GM10248 (cell line): ENCODE measurements around the gene SCLY.

Experiments
- CTCF ChIA-PET: fragments of 300-600 bp; sonication (Branson Sonifier 250); formaldehyde crosslinking; extraction: SDS; loops from one replicate; lab custom pipeline; 2021; ENCODE audit warnings: antibody characterized with exemption; lab: Yijun Ruan, JAX
- POLR2A ChIA-PET: fragments of 350-650 bp; sonication (Branson Sonifier 250); formaldehyde crosslinking; extraction: SDS; loops from one replicate; lab custom pipeline; 2020; ENCODE audit warnings: antibody characterized with exemption; lab: Yijun Ruan, JAX
- DNase-seq: peaks from one replicate; pipeline ENCODE4 v3.0.0; 2012; ENCODE audit errors: extremely low spot score
- TF ChIP-seq, protein P1 (sequence below): IDR thresholded peaks from 2 replicates; pipeline ENCODE4 v1.5.1; 2012; ENCODE audit warnings: mild to moderate bottlenecking, low read depth; ENCODE audit errors: extremely low read depth, missing control alignments, control extremely low read depth

Gene SCLY

GRCh38 chr2:238119756-238120462 is 59.1 kb downstream of the SCLY start:
- no peak for DNase-seq
- ChIA-PET POLR2A (no interaction called here), CTCF (no interaction called here)
- TF ChIP-seq, protein P1, sequence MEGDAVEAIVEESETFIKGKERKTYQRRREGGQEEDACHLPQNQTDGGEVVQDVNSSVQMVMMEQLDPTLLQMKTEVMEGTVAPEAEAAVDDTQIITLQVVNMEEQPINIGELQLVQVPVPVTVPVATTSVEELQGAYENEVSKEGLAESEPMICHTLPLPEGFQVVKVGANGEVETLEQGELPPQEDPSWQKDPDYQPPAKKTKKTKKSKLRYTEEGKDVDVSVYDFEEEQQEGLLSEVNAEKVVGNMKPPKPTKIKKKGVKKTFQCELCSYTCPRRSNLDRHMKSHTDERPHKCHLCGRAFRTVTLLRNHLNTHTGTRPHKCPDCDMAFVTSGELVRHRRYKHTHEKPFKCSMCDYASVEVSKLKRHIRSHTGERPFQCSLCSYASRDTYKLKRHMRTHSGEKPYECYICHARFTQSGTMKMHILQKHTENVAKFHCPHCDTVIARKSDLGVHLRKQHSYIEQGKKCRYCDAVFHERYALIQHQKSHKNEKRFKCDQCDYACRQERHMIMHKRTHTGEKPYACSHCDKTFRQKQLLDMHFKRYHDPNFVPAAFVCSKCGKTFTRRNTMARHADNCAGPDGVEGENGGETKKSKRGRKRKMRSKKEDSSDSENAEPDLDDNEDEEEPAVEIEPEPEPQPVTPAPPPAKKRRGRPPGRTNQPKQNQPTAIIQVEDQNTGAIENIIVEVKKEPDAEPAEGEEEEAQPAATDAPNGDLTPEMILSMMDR, result no peak

- CTCF ChIA-PET, result interaction anchor here (1.3 to 1.5 kb wide), 2 partner anchors 17 to 23 kb away, joined by 3 to 4 read pairs; no protein-coding TSS in a partner anchor
- DNase-seq, result no peak
- TF ChIP-seq, protein P1, result no peak
- POLR2A ChIA-PET, result no interaction called here
Observed at GRCh38 chr2:238120463-238121298, 59.9 kb downstream of the SCLY start.

- CTCF ChIA-PET, result interaction anchor here (1.3 to 1.5 kb wide), 2 partner anchors 16 to 21 kb away, joined by 3 to 4 read pairs; no protein-coding TSS in a partner anchor
- POLR2A ChIA-PET, result no interaction called here
- DNase-seq, result no peak
- TF ChIP-seq, protein P1, result no peak
Observed at GRCh38 chr2:238121511-238122286, 60.9 kb downstream of the SCLY start.

DNA sequence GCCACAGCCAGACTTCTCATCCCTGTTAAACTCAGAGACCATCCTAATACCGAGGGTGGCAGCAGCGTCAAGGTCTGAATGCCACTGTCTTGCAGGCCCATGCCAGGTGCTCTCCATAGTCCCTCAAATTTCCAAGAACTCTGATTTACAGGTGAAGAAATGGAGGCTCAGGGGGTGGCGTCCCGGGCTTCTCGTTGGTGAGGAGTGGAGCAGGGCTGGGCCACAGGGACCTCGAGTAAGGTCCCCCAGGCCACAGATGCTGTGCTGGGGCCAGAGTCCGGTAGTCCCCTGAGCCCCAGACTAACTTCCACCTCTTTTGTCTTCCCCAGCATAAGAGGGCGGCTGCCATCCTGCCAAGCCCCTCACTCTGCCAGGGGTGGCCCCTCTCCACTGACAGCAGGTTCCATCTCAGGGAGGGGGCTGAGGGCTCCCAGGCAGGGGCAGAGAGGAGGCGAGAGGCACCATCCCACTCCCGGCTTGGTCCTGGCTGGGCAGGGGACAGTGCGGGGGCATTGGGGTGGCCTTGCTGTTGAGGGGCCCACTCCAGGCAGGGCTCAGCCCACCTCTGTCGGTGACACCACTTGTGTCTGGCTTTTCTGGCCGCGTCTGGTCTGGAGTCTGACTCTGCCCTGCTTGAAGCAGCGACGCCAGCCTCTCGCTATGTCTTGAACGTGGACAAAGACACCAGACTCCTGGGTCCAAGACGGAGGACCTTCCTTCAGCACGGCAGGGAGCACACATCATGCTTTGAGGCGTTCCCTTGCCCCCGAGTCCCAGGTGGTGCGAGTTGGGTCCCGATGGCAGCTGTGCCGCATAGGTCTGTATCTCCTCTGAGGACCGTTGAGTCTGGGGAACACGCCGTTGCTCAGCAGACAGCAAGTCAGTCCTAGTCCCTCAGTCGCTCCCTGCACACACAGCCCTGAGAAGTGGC is 61.8 kb downstream of the SCLY start:
- CTCF ChIA-PET, result no interaction called here
- POLR2A ChIA-PET, result no interaction called here
- no peak for DNase-seq
- TF ChIP-seq, protein P1, result no peak

DNA sequence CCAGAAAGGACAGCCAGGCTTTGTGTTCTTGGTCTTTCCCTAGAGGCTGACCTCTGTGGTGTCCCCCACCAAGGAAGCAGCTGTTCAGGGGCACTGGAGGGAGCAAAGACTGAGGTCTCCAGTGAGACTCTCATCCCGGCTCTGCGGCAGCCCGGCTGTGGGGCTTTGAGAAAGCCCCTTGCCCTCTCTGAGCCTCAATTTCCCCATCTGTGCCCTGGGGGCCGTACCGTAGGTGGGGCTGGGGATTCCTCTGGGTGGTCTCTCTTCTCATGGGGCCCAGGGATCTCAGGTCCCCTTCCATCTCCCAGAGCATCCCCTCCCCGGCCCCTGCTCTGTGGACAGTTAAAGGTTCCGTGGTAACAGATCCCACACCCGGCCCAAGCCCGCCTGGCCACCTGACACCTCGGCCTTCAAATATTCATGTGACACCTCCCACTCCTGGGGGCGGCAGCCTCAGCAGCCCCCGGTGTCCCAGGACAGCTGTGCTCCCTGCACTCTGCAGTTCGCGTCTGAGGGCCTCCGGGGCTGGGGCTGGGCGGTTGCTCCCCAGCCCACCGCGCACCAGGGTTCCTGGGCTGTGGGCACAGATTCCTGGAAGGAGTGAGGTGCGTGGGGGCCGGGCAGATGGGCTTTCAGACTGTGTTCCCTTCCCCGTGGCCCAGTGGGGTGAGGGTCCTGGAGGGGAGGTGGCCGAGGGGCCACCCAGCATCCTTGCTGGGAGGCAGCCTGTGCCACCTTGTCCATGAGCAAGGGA is 62.6 kb downstream of the SCLY start:
- TF ChIP-seq, protein P1, result no peak
- CTCF ChIA-PET, result no interaction called here

More for the DNA sequence above, 62.6 kb downstream of the SCLY start:
- POLR2A ChIA-PET, result no interaction called here
- no peak for DNase-seq
